AG08395 (cell line): ENCODE data around the gene RAI2.

Experiments used
- DNase-seq: peaks from one replicate; pipeline ENCODE4 v3.0.0; 2012; ENCODE audit warnings: mixed read lengths, low spot score

RAI2 gene

DNA sequence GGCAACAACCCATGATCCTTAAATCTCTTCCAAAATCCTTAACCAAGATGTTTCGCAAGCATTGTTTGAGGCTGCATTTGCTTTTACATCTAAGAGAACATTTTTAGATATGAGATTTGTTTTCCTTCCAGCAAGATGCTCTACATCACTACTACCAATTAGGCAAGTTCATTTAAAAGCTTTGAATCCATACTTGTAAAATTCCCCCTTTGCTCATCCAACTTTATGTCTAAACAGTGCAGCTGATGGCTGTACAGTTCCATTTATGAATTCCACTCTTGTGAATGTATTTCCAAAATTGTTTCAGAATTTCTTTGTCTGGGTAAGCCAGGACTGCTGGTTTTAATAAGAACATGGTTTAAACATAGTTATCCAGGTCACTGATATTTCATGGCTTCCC is 31.5 kb downstream of the RAI2 start:
- no peak for DNase-seq

DNA sequence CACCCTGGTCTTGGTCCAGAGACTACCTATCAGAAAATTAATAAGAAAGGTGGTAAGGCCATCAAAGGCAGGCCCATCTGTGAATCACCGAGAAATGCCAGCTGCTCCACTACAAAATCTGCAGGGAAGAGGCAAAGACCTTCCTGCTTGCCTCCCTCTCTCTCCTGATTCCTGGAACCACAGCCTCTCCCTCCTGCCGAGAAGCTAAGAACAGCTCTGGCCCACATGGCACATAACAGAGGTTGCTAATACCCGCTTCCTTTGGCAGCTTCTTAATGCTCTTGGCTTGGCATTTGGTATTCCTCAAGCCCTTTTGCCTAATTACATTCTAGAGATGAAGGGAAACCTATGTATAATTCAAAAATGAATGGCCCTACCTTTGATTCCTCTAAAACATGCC is 32.9 kb downstream of the RAI2 start:
- no peak for DNase-seq

DNA sequence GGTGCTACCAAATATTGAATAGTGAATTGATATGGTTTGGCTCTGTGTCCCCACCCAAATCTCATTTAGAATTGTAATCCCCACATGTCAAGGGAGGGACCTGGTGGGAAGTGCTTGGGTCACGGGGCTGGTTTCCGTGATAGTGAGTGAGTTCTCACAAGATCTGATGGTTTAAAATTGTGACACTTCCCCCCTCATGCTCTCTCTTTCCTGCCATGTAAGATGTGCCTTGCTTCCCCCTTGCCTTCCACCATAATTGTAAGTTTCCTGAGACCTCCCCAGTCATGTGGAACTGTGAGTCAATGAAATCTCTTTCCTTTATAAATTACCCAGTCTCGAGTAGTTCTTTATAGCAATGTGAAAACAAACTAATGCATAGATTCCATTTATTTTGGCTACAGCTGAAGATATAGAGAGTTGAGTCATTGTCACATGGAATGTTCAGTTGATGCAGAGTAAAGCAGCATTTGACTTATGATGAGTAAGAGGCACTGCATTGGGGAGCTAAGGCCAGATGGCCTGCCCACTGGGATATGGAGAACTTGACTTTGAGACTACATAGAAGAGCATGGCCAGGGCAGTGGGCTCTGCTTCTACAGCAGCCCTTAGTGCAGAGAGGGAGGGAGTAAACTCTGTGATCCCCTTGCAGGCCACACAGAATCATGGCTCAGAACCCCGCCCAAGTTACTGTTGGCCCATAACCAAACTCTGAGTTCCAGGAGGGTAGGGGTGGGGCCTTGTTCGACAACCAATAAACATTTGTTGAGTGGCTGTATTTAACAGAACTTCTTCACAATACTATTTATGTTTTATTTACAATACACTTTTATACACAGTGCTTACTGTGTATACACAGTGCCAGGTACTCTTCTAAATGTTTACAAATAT is 34.2 kb downstream of the RAI2 start:
- DNase-seq, result no peak

DNA sequence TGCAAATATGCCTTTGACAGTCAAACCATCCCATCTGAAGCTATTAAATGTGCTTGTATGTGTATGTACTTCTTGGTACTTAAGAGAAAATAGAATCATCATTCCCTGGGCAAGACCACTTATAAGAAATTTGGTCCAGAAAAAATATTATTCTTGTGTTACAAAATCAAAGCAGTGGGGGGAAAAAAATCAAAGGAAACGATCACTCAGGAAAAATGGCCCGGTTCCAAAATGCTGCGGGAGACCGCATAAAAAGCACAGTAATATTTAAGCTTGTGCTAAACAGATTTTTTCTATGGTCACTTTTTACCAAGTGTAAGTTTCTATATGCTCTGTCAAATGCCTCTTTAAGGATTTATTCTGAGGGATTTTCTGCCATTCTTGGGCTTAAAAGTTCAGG is 36.1 kb downstream of the RAI2 start:
- DNase-seq, result no peak

DNA sequence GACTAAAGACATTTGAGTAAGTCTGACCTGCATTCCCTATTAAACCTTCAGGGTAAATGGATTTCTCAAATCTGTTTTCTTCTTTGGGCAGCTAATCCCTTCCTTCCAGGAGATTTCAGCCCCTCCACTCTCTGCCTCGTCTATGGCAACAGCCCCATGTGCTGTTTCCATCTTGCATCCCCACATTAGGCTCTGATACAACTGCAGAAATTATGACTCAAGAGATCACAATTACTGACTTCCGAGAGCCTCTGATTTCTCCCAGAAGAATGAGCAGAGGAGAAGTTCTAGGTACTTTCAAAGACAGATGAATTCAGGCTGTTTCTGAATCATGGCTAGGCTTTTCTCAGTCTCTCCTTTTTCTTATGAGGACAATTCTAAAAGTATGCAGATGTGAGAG is 38.7 kb downstream of the RAI2 start:
- peak; percentile 34 for DNase-seq

DNA sequence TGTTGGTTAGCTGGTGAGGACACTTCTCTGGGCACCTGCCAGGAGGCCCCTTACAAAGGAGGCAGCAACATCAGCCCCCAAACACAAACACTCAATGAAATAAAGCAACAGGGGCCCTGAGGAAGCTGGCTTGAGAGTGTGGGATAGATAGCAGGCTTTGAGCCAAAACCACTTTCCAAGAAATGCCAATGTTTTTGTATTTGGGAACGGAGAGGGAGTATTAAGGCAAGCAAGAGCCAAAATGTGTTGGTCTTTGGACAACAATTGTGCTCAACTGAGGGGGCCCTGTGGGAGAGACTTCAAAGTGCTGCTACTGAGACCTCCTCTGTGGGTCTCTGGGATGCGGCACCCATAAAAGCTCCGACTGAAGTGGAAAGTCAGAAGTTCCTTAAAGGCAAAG is 41.0 kb downstream of the RAI2 start:
- no peak for DNase-seq

DNA sequence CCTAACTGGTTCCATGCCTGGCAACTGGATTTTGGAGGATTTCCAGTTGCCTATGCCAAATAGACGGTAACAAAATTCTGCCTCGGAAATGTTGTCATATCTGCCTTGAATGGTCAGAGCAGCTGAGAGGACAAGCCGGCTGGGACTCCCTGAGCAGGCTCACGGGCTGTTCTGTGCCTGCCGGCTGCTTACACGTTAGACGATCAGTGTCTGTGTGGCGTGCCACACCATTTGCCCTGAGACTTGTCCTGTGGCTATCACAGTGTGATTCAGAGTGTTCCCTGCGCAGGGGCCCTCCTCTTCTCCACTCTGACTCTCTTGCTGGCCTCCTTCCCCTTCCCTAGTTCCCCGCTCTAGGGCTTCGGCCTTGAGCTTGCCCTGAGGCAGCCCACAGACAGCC is 42.4 kb downstream of the RAI2 start:
- no peak for DNase-seq

DNA sequence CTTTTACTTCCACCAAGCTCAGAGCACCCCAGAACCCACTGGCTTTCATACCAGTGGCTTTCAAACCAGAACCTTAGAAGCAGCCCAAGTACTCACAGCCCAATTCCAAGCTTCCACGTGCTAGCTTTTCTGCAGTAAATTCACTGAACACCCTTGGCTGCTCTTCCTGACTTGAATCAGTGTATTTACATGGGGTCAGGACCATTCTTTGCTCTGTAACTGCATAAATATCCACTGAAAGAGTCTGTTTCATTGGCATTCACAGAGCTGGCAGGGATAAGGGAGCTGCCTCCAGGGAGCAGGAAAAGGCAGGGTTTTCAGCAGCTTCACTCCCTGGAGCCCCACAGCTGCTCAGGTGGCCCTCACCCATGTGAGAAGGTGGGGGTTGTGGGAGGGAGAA is 43.8 kb downstream of the RAI2 start:
- DNase-seq, result no peak

DNA sequence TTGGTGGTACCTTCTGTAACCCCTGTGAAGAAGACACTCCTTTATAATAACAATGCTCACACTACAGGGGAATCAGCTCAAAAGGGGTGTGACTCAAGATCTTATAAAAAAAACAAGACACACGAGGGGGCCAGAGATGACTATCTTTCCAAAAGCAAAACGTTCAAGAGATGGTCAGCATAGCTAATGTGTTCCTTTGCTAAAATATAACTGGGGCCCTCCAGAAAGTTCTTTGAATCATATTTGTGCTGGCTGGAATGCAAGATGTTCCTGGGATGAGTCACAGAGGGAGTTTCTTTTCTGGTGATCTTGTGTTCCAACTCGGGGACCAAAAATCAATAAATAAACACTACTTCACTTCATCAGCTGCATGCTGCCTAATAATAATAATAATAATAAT is 46.5 kb downstream of the RAI2 start:
- peak; percentile 53 for DNase-seq

DNA sequence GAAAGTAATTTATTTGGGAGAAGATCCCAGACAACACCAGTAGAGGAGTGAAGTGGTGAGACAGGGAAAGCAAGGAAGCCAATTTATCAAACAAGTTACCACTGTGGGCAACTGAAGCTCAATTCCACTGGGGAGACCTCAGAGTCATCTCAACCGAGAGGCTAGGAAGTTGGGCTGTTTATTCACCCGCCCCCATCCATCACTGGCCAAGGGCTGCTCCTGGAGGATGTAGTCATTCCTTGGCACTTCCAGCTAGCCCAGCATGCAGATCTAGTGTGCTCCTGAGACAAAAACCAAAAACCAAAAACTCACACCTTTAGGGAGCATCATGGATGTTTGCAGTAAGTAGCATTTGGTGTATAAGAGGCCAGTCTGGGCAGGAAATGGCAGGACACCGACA is 47.0 kb downstream of the RAI2 start:
- DNase-seq, result no peak

DNA sequence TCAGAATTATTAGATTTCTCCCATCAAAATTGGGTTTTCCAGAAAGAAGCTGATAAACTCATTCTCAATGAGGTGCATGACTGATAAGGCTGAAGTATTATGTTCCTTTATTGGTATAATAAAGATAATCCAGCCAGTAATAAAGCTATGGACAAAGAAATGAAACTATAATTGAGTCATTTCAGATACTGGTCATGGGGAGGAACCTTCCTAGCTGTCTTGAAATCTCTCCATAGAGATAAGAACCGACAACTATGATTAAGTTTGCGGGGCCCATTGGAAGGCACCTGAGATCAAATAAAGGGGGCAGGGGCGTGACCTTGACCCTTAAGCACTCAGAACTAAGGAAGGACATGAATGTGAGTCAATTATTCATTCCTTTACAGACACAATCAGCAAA is 47.8 kb downstream of the RAI2 start:
- DNase-seq, result no peak

DNA sequence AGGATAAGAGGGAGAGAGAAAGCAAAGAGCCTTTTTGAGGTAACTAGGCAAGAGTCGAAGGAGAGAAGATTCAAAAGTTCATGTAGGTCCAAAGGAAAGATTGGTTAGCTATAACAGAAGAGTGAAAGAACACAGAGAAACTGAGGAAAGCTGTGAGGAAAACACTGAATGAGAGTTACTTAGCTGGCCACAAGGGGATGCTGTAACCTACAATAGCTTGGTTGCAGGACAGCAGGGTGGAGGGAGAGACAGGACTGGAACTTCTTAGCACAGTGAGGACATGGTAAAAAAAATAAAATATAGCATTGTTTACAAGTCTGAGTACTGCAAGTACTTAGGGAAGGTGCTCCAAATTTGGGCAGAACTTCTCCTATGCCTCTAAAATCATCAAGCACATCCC is 48.3 kb downstream of the RAI2 start:
- no peak for DNase-seq

DNA sequence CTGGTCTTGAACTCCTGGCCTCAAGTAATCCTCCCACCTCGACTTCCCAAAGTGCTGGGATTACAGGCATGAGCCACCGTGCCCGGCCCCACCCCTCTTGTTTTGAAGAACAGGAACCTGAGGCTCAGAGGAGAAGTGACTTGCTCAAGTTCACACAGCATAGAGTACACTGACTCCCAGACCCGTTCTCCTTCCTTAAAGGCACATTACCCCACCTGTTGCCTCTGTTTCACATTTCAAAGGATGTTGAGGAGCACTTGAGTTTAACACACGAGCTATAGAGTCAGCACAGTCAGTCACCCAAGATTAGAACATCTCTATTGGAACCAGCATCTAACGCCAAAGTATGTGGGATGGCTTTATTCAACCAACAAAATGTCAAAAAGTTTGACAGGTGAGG is 51.1 kb downstream of the RAI2 start:
- no peak for DNase-seq

DNA sequence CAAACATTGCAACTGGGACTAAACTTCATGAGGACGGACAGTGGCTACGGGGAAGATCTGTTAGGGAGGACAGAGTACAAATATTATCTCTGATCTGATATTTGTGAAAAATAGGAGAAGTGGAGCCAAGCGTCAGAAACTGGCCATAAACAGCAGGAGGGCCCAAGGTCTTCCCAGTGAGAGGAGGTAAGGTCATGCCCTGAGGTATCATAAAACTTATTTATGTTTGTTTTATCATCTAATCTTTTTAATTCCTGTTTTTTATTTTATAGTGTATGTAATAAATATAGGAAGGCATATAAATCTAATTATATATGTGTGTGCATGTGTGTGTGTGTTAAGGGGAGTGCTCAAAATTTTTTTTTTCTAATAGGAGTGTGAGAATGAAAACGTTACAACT is 51.8 kb downstream of the RAI2 start:
- DNase-seq, result no peak

DNA sequence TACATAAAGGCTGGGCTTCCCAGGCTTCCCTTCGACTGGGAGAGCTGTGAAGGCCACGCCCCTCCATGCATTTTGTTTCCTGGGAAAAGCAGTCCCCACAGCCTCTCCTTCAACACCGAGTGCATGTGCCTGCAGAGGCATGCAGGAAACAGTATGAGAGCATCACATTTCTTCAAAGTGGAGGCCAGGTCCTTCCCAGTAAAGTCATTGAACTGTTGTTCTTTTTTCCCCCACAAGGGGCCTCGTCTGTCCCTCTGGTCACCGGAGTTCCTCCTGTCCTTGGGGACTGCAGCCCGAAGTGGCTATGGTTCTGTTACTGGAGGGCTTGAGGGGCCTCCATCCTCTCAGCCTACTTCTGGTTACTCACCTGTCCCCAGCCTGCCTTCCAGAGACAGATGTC is 56.0 kb downstream of the RAI2 start:
- no peak for DNase-seq

DNA sequence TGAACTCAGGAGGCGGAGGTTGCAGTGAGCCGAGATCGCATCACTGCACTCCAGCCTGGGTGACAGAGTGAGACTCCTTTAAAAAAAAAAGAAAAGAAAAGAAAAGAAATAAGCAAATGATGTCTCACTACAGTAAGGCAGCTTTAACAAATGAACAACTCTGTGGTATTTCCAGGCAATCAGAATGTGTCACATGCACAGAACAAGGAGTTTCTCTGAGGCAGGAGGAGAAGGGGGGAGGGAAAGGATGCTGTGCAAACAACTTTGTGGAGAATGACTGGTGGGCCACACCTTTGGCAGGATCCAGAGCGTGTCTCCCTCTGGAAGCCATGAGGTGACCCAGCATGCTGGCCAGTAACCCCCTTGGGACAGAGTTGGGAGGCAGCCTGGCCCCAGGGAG is 57.6 kb downstream of the RAI2 start:
- no peak for DNase-seq

DNA sequence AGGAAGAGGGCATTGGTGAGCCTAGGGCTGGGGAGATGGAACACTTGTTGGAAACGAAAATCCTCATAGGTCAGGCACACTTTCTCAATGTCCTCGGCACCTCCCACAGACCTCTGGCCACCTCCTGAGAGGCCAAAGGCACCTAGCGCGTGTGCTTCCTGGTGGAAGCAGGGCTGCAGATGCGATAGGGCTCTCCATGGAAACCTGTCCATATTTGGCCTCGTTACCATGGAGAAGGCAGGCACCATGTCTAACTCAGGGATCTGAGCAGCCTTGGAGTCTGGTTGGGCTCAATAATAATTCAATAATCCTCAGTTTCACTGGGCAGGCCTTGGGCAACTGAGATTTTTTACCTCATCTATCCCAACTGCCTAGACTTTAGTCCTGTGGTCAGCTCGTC is 58.3 kb downstream of the RAI2 start:
- no peak for DNase-seq

DNA sequence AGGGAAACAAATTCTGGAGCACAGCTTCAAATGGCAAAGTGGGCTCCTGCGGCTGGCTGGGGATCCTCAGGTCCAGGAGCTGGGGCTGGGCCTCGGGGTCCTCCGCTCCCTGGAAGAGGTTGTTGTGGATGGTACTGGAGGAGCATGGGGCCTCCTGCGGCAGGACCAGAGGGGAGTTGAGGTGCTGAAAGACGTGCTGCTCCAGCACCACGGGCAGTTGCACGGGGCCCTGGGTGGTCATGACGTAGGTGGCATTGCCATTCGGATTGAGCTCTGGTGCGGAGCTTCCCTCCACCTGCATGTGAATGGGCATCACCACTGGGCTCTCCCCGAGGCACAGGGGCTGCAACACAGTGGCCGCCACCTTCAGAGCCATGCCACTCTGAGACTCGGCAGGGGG is 59.7 kb downstream of the RAI2 start:
- DNase-seq, result no peak

DNA sequence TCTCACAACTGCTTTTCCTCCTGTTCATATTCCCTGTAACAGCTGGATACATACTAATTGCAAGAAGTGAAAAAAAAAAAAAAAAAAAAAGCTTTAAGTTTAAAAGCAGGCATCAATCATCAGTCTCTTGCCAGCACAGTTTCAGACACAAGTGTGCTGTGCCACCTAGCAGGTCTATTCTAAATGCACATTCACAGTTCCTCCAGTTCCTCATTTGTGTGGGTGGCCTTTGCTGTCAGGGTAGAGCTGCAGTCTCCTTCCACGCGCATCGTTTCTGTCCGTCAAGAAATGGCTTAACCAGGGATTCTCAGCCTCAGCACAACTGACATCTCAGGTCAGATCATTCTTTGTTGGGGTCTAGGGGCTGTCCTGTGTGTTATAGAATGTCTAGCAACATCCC is 62.2 kb downstream of the RAI2 start:
- DNase-seq, result no peak

DNA sequence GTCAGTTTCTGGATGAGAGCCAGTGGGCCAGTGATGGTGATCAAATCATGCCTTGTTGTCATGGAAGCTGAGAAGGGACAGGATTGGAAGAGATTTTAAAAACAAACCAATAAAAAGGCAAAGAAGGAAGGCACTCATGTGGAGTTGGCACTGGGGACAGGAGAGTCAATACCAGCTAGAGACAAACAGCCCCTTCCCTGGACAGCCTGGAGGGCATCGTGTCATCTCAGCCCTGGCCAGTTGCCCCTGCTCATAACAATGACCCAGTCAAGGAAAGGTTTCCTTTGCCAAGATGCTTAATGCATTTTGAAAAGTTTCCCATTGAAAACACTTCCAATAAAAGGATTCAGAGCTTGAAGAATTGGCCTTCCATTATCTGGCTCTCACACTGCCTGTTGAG is 68.3 kb downstream of the RAI2 start:
- DNase-seq, result no peak

DNA sequence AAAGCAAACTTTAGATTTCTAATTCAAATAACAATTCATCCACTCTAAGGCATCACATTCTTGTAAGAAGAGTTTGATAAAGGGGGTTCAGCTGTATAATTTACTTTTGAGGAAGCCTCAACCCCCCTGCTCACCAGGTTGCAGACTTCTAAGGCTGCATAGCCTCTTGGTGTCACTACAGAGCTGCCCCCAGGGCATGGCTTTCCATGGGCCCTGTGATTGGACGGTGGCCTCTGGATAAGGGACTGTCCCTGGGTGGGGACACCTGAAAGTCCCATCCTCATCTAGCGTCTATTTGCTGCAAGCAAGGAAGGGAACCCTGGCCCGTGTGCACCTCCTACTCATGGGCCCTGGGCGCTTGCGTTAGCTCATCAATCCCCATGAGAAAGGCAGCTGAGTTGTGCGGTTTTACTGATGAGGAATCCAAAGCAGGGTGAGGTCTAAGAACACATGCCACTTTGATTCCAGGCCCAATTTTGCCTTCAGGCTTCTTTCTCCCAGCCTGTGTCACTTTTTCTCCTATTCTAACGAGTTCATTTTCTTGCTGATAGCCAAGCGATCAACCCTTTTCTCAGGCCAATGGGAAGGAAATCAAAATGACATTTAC is 72.0 kb downstream of the RAI2 start:
- no peak for DNase-seq

DNA sequence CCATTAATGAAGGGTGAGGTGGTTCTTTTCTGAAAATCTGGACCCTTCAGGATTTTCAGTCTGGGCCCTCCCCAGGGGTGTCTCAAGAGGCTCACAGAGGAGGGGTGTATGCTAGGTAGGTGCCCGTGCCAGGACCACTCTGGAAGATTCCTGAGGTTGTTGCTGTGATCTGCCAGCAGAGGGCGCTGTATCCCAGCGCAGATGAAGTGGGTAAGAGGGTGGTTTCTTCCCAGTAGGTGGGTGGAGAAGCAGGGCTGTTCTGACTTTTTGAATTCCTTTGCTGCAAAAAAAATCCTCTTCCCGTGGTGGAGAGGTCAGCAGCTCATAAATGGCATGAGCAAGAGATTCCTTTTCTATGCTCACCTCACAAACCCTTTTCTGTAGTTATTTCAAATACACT is 72.7 kb downstream of the RAI2 start:
- peak; percentile 64 for DNase-seq

DNA sequence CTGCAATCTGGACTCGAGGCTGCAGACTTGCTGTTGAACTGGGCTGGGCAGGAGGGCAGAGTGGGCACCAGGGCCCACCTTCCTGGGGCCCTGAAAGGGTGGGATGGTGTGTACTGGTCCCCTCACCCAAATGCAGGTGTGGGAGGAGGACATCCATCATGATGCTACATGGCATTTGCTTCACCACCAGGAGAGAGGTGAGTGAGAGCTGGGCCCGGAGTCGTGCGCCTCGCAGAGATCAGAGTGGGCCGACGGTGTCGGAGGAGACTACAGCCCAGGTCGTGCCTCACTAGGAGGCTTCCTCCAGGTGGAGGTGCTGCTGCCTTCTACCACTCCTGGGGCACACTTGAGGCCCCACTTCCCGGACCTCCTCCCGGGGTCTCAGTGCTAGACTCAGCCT is 73.5 kb downstream of the RAI2 start:
- DNase-seq, result no peak
